Breast epithelium (tissue), 3 donors: ENCODE measurements around the gene CCDC74A.

Experiments used
- CTCF ChIP-seq, 3 donors: fragments of 450-650 bp; IDR thresholded peaks; one replicate each; pipeline ENCODE4 v1.5.1; 2016 to 2017; ENCODE audit warnings: antibody characterized with exemption in 3 of 3, mild to moderate bottlenecking in 3 of 3, moderate library complexity in 3 of 3
- POLR2A ChIP-seq: fragments of 450-650 bp; IDR thresholded peaks from one replicate; pipeline ENCODE4 v1.6.1; 2016; ENCODE audit warnings: antibody characterized with exemption, mild to moderate bottlenecking, moderate library complexity
- POLR2AphosphoS5 ChIP-seq, 3 donors: sonication (generic); formaldehyde crosslinking; IDR thresholded peaks; one replicate each; pipeline ENCODE4 v1.6.1; 2017; ENCODE audit warnings: antibody characterized with exemption in 3 of 3

GRCh38 chr2:131552871-131553270 is 25.2 kb downstream of the CCDC74A start:
- no peak for TF ChIP-seq CTCF (IDR thresholded peaks at IDR 0.05)
- no peak for TF ChIP-seq POLR2A
- TF ChIP-seq POLR2AphosphoS5 (IDR thresholded peaks at IDR 0.05): no peak
